Memory B cell (primary cell): ENCODE measurements around the gene BARD1.

ENCODE experiments used
- ATAC-seq: fragments of 150-1000 bp; cut with Tn5 transposase; 2 replicates; pipeline ENCODE4 v1.10.0; 2021; ENCODE audit warnings: low read depth, mild to moderate bottlenecking, moderate library complexity
- DNase-seq, 2 donors: peaks; one replicate each; pipeline ENCODE4 v3.0.0; 2022; ENCODE audit warnings: low spot score in 2 of 2
- H3K27ac Mint-ChIP-seq: one replicate; pipeline ENCODE4 v1.8.0; 2022; ENCODE audit warnings: mild to moderate bottlenecking, moderate library complexity, mixed read lengths
- H3K27me3 Mint-ChIP-seq: one replicate; pipeline ENCODE4 v1.8.0; 2022; ENCODE audit warnings: mixed read lengths
- H3K36me3 Mint-ChIP-seq: one replicate; pipeline ENCODE4 v1.8.0; 2022; ENCODE audit warnings: mild to moderate bottlenecking, mixed read lengths
- H3K4me1 Mint-ChIP-seq: one replicate; pipeline ENCODE4 v1.8.0; 2022; ENCODE audit warnings: mixed read lengths
- H3K4me3 Mint-ChIP-seq: one replicate; pipeline ENCODE4 v1.8.0; 2022; ENCODE audit warnings: mild to moderate bottlenecking, moderate library complexity, mixed read lengths
- H3K9me3 Mint-ChIP-seq: one replicate; pipeline ENCODE4 v1.8.0; 2022; ENCODE audit warnings: mixed read lengths

Gene BARD1

GRCh38 chr2:214679736-214680135 is 129.7 kb downstream of the BARD1 start:
- Mint-ChIP-seq H3K4me1 (peaks cover 7% of the 10 kb centered on the region), H3K9me3 (no peaks in the 10 kb centered on the region), H3K36me3 (no peaks in the 10 kb centered on the region), H3K27ac (no peak overlapping the region), H3K4me3 (no peak overlapping the region), H3K27me3 (peaks cover 6% of the 10 kb centered on the region)
- DNase-seq (no peak), ATAC-seq (no peak)

- peaks cover 3% of the 10 kb centered on the region for H3K27me3 Mint-ChIP-seq
- H3K4me3 Mint-ChIP-seq = no peak overlapping the region
- ATAC-seq = no peak
- no peak overlapping the region for H3K27ac Mint-ChIP-seq
- peaks cover 1% of the 10 kb centered on the region for H3K9me3 Mint-ChIP-seq
- H3K36me3 Mint-ChIP-seq = peaks cover 2% of the 10 kb centered on the region
- no peak for DNase-seq
- peaks cover 3% of the 10 kb centered on the region for H3K4me1 Mint-ChIP-seq
These were observed 132.9 kb downstream of the BARD1 start for GRCh38 chr2:214676421-214677089.
